ENCODE data around the gene ARFGEF3. TPM values are rescaled to one million over a fixed set of nuclear protein-coding genes. Genes with fewer than 3 reads are reported as not detected.

ARFGEF3 gene
- total RNA-seq, 2 experiments from 2014 or later: 1.6 to 1.7 TPM

DNA sequence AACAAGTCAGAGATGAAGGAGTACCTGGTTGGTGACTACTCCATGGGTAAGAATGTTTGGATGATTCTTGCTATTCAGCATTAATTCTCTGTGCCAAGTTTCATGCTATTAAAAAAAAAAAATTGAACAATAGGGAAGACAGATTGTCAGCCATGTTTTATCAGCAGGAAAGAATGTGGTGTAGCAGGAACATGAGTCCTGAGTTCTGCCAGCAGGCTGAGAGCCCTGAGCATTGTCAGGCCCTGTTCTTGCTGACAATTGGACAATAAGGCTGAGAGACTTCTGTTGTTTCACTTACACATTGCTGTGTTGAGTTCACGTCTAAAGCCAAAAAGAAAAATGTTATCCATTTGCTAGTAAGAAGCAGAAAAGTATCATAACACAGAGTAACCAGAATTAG, 145.6 kb downstream of the ARFGEF3 start:
- no peak overlapping the region for H3K27ac Mint-ChIP-seq
- no peaks in the 10 kb centered on the region for H3K4me1 Mint-ChIP-seq
- no peak for DNase-seq

DNA sequence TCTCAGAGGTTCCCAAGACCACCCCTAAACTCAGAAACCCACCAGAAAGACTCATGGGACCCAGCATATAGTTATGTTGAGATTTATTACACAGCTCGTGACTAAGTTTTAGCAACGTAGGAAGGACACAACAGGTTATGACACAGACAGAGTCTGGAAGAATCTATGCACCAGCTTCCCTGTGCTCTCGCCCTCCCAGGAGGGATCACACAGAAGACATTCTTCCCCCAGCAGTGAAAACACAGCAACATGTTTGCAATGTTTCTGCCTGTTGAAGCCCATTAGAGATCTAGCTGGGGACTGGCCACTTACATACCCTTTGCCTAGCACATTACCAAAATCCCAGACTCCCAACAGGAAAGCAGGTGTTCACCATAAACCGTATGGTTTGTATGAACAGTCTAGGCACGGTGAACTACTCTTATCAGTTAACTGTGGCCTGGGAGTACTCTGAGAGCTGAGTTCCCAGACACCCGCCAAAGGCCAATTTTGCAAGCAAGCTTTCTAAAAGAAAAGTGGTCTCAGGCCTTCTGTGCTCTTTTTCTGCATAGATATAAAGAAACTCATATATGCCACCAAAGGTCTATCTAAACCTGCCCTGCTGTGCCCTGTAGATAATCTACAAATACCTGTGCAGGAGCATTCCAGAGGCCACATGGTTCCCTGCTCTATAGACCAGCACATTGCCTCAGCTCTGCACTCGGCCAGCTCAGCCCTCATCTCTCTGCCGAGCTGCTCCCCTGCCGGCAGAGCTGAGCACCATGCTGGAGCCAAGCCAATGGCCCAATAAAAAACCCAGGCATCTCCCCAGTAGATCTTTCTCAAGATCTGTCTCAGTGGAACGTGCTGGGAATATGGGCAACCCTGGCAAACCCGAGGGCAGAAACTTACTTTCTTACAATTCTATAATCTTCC, 146.3 kb downstream of the ARFGEF3 start:
- no peak for DNase-seq
- Mint-ChIP-seq H3K27ac (no peak overlapping the region), H3K36me3 (no peaks in the 10 kb centered on the region), H3K9me3 (no peaks in the 10 kb centered on the region), H3K4me1 (no peaks in the 10 kb centered on the region), H3K4me3 (no peak overlapping the region), H3K27me3 (no peaks in the 10 kb centered on the region)

More for the DNA sequence above, 145.6 kb downstream of the ARFGEF3 start:
- Mint-ChIP-seq H3K9me3 (no peaks in the 10 kb centered on the region), H3K4me3 (no peak overlapping the region), H3K36me3 (no peaks in the 10 kb centered on the region), H3K27me3 (peaks cover under 1% of the 10 kb centered on the region)

DNA sequence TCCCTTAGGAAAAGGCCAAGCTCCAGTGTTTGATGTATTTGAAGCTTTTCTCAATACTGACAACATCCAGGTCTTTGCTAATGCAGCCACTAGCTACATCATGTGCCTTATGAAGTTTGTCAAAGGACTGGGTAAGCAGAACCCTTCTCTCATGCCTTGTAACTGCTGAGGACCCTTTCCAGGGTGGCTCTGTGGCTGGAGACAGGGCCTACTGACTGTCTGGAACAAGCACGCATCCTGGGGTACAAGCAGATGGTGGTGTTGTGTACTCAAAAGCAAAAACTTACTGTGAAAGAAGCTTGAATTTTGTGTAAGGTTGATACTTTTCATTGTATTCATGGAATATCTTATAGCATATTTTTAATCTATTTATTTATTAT, 147.0 kb downstream of the ARFGEF3 start:
- no peak for DNase-seq

DNA sequence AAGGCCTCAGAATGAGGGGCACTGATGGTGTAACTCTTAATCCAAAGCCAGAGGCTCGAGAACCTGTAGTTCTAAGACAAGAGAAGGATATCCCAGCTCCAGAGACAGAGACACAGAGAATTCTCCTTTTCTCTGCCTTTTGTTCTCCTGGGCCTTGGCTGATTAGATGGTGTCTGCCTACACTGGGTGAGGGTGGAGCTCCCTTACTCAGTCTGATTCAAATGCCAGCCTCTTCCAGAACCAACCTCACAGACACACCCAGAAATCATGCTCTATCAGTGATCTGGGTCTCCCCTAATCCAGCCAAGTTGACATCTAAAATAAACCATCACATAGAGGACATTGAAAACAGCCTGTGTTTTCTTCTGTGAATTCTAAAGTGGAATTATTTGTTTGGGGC, 148.0 kb downstream of the ARFGEF3 start:
- Mint-ChIP-seq H3K27me3 (no peaks in the 10 kb centered on the region), H3K27ac (no peak overlapping the region), H3K4me3 (no peak overlapping the region), H3K4me1 (no peaks in the 10 kb centered on the region), H3K36me3 (no peaks in the 10 kb centered on the region), H3K9me3 (no peaks in the 10 kb centered on the region)
- DNase-seq: no peak

More for the DNA sequence above, 147.0 kb downstream of the ARFGEF3 start:
- Mint-ChIP-seq H3K27ac (no peak overlapping the region), H3K9me3 (no peaks in the 10 kb centered on the region), H3K4me3 (no peak overlapping the region), H3K4me1 (no peaks in the 10 kb centered on the region), H3K27me3 (no peaks in the 10 kb centered on the region), H3K36me3 (no peaks in the 10 kb centered on the region)

DNA sequence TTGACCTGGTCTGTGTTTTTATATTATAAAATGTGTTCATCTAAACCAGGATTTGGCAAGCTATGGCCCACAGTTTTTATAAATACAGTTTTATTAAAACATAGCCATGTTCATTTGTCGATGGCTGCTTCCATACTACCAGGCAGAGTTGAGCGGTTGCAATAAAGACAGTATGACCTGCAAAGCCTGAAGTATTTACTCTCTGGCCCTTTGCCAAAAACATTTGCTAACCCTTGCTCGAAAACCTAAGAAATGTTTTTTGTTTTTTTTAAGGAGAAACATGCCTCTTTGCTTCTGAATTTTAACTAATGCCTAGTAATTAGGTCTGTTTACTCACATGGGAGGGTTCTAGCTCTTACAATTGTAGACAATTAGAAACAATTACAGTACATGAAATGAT, 148.6 kb downstream of the ARFGEF3 start:
- Mint-ChIP-seq H3K4me1 (no peaks in the 10 kb centered on the region), H3K27ac (no peak overlapping the region), H3K36me3 (no peaks in the 10 kb centered on the region), H3K4me3 (no peak overlapping the region), H3K9me3 (no peaks in the 10 kb centered on the region), H3K27me3 (no peaks in the 10 kb centered on the region)
- DNase-seq: no peak

DNA sequence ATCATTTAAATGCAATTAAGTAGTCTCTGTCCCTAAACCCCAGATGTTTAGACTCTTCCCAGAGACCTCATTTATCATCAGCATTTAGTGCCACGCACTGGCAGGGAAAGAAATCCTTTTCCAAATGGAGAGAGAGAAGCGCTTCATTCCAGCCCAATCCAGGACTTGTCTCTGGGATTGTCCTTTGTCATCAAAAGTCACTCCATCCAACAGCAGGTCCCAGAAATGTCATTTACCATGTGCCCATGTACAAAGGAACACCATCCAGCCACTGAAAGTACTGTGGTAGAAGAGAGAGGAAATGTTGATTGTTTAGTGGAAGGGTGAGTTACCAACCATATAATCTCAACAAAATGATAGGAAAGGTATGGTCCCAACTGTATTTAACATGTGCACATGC, 149.1 kb downstream of the ARFGEF3 start:
- no peak overlapping the region for H3K27ac Mint-ChIP-seq
- no peaks in the 10 kb centered on the region for H3K9me3 Mint-ChIP-seq
- H3K4me3 Mint-ChIP-seq: no peak overlapping the region
- H3K27me3 Mint-ChIP-seq: no peaks in the 10 kb centered on the region
- DNase-seq: no peak
- no peaks in the 10 kb centered on the region for H3K4me1 Mint-ChIP-seq
- H3K36me3 Mint-ChIP-seq: no peaks in the 10 kb centered on the region

DNA sequence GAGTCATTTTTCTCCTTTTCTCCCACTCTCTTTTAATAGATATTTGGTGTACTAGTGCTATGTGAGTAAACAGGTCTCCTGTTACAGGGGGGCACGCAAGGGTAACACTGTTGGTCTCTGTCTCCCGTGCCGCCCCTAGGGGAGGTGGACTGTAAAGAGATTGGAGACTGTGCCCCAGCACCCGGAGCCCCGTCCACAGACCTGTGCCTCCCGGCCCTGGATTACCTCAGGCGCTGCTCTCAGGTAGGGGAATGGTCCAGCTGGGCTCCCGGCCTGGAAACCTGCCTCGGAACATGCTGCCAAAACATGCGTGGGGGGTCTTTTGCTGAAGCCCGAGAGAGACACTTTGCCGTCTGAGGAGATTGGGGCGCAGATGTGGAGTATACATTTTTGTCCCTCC, 149.5 kb downstream of the ARFGEF3 start:
- Mint-ChIP-seq H3K36me3 (no peaks in the 10 kb centered on the region), H3K4me1 (no peaks in the 10 kb centered on the region), H3K9me3 (no peaks in the 10 kb centered on the region), H3K4me3 (no peak overlapping the region), H3K27ac (no peak overlapping the region), H3K27me3 (no peaks in the 10 kb centered on the region)
- no peak for DNase-seq

DNA sequence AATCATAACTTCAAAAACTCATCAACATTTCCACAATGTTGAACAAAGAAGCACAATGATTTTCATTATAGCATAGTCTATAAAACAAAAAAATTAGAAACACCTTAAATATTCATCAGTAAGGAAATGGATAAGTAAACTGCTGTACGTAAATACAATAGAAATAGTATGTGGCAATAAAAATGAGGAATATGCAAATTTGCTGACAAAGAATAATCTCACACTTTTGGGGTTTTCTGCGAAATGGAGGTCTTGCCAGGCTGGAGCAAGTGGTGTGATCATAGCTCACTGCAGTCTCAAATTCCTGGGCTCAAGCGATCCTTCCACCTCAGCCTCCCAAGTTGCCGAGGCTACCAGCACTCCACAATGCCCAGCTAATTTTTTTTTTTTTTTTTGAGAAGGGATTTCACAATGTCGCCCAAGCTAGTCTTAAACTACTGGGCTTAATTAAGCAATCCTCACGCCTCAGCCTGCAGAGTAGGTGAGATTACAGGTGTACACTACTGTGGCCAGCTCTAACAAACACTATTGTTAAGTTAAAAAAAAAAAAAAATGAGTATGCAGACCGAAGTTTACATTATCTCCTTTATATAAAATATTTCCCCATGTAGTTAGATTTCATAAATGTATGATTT, 157.1 kb downstream of the ARFGEF3 start:
- no peaks in the 10 kb centered on the region for H3K36me3 Mint-ChIP-seq
- peaks cover 3% of the 10 kb centered on the region for H3K9me3 Mint-ChIP-seq
- DNase-seq: no peak
- H3K27ac Mint-ChIP-seq: no peak overlapping the region
- H3K4me3 Mint-ChIP-seq: no peak overlapping the region
- peaks cover 15% of the 10 kb centered on the region for H3K27me3 Mint-ChIP-seq
- H3K4me1 Mint-ChIP-seq: no peaks in the 10 kb centered on the region

DNA sequence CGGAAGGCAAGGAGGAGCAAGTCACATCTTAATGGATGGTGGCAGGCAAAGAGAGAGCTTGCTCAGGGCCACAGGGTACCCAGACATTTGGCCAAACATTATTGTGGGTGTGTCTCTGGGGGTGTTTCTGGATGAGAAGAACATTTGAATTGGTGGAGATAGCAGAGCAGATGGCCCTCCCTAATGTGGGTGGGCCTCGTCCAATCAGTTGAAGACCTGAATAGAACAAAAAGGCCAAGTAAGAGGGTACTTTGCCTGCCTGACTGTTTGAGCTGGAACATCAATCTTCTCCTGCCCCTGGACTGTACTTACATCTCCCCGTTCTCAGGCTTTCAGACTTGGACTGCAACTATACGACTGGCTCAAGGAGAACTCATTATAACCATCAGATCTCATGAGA, 160.2 kb downstream of the ARFGEF3 start:
- Mint-ChIP-seq H3K36me3 (no peaks in the 10 kb centered on the region), H3K9me3 (peaks cover 3% of the 10 kb centered on the region), H3K4me3 (no peak overlapping the region), H3K27ac (no peak overlapping the region), H3K27me3 (peaks cover 14% of the 10 kb centered on the region), H3K4me1 (no peaks in the 10 kb centered on the region)
- DNase-seq: no peak

DNA sequence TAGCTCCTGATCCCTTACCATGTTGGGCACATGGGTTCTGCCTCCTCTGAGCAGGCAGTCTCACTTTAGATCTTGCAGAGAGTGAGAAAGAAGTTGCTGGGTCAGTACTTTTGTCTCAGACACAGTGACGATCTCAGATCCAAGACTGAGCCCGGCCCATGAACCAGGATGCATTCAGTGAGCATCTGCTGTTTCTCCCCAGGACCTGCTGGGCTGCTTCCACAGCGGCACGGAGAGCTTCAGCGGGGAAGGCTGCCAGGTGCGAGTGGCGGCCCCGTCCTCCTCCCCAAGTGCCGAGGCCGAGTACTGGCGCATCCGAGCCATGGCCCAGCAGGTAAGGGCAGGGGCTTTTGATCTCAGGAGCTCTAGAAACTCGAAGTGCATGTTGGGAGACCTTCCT, 162.1 kb downstream of the ARFGEF3 start:
- DNase-seq: no peak
- Mint-ChIP-seq H3K4me3 (no peak overlapping the region), H3K27ac (no peak overlapping the region), H3K9me3 (peaks cover 3% of the 10 kb centered on the region), H3K4me1 (no peaks in the 10 kb centered on the region), H3K36me3 (no peaks in the 10 kb centered on the region), H3K27me3 (peaks cover 8% of the 10 kb centered on the region)

DNA sequence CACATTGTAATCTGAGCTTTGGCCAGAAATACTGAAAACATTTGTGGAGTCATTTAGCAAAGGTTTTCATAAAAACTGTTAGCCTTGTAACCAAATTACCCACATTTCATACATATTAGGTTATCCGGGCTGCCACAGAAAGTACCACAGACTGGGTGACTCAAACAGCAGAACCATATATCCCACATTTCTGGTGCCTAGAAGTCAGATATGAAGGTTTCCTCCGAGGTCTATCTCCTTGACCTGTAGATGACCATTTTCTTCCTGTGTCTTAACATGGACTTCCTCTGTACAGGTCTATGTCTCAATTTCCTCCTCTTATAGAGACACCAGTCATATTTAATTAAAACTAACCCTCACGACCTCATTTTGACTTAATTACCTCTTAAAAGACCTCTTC, 166.5 kb downstream of the ARFGEF3 start:
- no peaks in the 10 kb centered on the region for H3K27me3 Mint-ChIP-seq

DNA sequence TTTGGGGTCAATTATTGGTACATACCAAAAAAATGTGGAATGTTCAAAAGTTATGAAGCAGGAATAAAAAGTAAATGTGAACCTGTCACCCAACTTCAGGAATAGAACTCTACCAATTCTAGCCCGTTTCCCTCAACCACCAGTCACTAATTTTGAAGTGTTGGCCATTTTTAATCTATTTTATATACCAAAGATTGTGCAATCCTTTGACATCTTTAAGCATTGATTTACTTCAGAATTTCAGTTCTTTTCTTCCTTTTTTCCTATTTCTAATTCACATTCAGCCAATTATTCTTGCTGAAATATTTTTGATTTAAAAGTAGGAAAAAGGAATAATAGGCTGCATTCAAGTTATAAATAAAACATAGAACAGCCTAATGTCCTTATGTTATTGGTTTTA, 169.0 kb downstream of the ARFGEF3 start:
- no peak for DNase-seq
- no peaks in the 10 kb centered on the region for H3K36me3 Mint-ChIP-seq
- no peak overlapping the region for H3K27ac Mint-ChIP-seq
- no peaks in the 10 kb centered on the region for H3K9me3 Mint-ChIP-seq
- no peak overlapping the region for H3K4me3 Mint-ChIP-seq
- H3K4me1 Mint-ChIP-seq: no peaks in the 10 kb centered on the region
- H3K27me3 Mint-ChIP-seq: peaks cover 6% of the 10 kb centered on the region

More for the DNA sequence above, 166.5 kb downstream of the ARFGEF3 start:
- no peaks in the 10 kb centered on the region for H3K4me1 Mint-ChIP-seq
- no peaks in the 10 kb centered on the region for H3K9me3 Mint-ChIP-seq
- no peak for DNase-seq
- no peaks in the 10 kb centered on the region for H3K36me3 Mint-ChIP-seq
- H3K4me3 Mint-ChIP-seq: no peak overlapping the region
- no peak overlapping the region for H3K27ac Mint-ChIP-seq

DNA sequence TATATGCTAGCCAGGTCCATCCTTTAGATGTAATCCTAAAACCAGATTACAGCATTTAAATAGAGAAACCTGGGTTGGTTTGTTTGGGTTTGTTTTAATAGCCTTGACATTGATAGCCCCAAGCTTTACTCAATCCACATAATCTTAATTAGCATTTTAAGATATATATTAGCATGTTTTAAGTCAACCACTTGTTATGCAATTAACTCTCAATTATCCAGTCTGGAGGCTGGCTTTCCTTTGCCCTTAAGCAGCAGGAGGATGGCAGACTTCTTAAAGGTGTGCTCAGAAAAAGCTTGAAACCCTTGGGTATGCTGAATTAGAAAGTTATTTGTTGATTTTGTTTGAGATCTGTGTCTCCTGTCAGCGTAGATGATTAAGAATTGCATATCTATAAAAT, 169.7 kb downstream of the ARFGEF3 start:
- H3K4me3 Mint-ChIP-seq: no peak overlapping the region
- H3K27ac Mint-ChIP-seq: no peak overlapping the region
- no peak for DNase-seq
- no peaks in the 10 kb centered on the region for H3K36me3 Mint-ChIP-seq
- peaks cover 8% of the 10 kb centered on the region for H3K27me3 Mint-ChIP-seq
- H3K9me3 Mint-ChIP-seq: no peaks in the 10 kb centered on the region
- no peaks in the 10 kb centered on the region for H3K4me1 Mint-ChIP-seq

DNA sequence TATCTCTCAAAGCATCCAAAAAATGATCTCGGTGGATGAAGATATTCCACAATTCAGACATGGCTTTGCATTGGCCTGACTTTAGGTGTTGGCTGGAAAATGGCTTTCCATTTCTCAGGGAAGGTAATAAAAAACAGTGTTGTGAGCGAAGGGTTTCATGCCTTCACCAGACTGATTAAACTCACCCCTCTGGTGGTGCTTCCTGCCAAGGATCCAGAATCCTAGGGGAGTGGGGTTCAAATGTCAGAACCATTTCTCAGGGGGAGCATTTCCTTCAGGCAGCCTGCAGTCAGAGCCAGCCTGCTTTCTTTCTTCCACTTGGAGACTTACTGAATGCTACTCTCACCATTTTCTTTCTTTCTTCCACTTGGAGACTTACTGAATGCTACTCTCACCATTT, 170.2 kb downstream of the ARFGEF3 start:
- H3K27ac Mint-ChIP-seq: no peak overlapping the region
- no peaks in the 10 kb centered on the region for H3K9me3 Mint-ChIP-seq
- peaks cover 8% of the 10 kb centered on the region for H3K27me3 Mint-ChIP-seq
- no peaks in the 10 kb centered on the region for H3K36me3 Mint-ChIP-seq
- H3K4me3 Mint-ChIP-seq: no peak overlapping the region
- DNase-seq: no peak
- H3K4me1 Mint-ChIP-seq: no peaks in the 10 kb centered on the region

DNA sequence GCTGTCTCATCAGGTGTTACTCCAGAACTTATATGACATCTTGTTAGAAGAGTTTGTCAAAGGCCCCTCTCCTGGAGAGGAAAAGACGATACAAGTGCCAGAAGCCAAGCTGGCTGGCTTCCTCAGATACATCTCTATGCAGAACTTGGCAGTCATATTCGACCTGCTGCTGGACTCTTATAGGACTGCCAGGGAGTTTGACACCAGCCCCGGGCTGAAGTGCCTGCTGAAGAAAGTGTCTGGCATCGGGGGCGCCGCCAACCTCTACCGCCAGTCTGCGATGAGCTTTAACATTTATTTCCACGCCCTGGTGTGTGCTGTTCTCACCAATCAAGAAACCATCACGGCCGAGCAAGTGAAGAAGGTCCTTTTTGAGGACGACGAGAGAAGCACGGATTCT, 172.3 kb downstream of the ARFGEF3 start:
- no peak for DNase-seq
- no peak overlapping the region for H3K27ac Mint-ChIP-seq
- no peak overlapping the region for H3K4me3 Mint-ChIP-seq
- peaks cover 12% of the 10 kb centered on the region for H3K27me3 Mint-ChIP-seq
- H3K36me3 Mint-ChIP-seq: no peaks in the 10 kb centered on the region
- H3K9me3 Mint-ChIP-seq: no peaks in the 10 kb centered on the region
- no peaks in the 10 kb centered on the region for H3K4me1 Mint-ChIP-seq

DNA sequence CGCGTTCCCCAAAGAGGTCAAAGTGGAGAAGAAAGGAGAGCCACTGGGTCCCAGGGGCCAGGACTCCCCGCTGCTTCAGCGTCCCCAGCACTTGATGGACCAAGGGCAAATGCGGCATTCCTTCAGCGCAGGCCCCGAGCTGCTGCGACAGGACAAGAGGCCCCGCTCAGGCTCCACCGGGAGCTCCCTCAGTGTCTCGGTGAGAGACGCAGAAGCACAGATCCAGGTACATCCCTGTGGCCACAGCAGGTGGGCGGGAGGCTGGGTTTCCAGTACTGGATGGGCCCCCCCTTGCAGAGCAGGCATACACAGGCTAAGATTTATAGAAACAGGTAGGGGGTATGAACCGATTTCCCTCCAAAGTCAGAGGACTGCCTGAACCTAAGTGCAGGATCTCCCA, 173.2 kb downstream of the ARFGEF3 start:
- DNase-seq: no peak
- H3K27me3 Mint-ChIP-seq: peaks cover 12% of the 10 kb centered on the region
- no peaks in the 10 kb centered on the region for H3K4me1 Mint-ChIP-seq
- no peaks in the 10 kb centered on the region for H3K36me3 Mint-ChIP-seq
- H3K4me3 Mint-ChIP-seq: no peak overlapping the region
- no peak overlapping the region for H3K27ac Mint-ChIP-seq
- H3K9me3 Mint-ChIP-seq: no peaks in the 10 kb centered on the region
